A673 (cell line): ENCODE data around the gene MTOR. TPM values are rescaled to one million over a fixed set of nuclear protein-coding genes. Genes with fewer than 3 reads are reported as not detected.

Source experiments
- BruUV-seq: library from RNA; stranded (reverse); fragments of 400-500 nt; replicated peaks from 2 replicates; lab custom pipeline; 2021; lab: Mats Ljungman, UMichigan
- CTCF ChIA-PET: fragments of 300-600 bp; sonication (Branson Sonifier 250); formaldehyde crosslinking; loops from one replicate; lab custom pipeline; 2022; ENCODE audit warnings: antibody characterized with exemption; lab: Charles Lee
- POLR2A ChIA-PET: fragments of 300-600 bp; sonication (Branson Sonifier 250); formaldehyde crosslinking; loops from one replicate; lab custom pipeline; 2022; ENCODE audit warnings: antibody characterized with exemption; ENCODE audit not compliant: low non-redundant PET; lab: Charles Lee
- DNase-seq: peaks from one replicate; pipeline ENCODE4 v3.0.0-alpha.2; 2015; ENCODE audit warnings: low spot score
- H3K27ac ChIP-seq: fragments of 200-600 bp; sonication (generic); 2 replicates; pipeline ENCODE4 v1.5.1; 2016; ENCODE audit warnings: mixed run types, low read depth, mild to moderate bottlenecking, mixed read lengths, antibody characterized with exemption, low read length; ENCODE audit not compliant: poor library complexity, severe bottlenecking
- H3K27me3 ChIP-seq: fragments of 200-600 bp; sonication (generic); replicated peaks from 2 replicates; pipeline ENCODE4 v1.6.1; 2017; ENCODE audit warnings: mixed run types, low read depth, mild to moderate bottlenecking, mixed read lengths, antibody characterized with exemption, low read length; ENCODE audit not compliant: insufficient read depth, poor library complexity
- H3K36me3 ChIP-seq: fragments of 200-600 bp; sonication (generic); 2 replicates; pipeline ENCODE4 v1.6.1; 2016; ENCODE audit warnings: mixed run types, mild to moderate bottlenecking, mixed read lengths, antibody characterized with exemption, low read length; ENCODE audit not compliant: insufficient read depth, poor library complexity, severe bottlenecking
- H3K4me1 ChIP-seq: fragments of 200-600 bp; sonication (generic); 2 replicates; pipeline ENCODE4 v1.6.1; 2017; ENCODE audit warnings: mixed run types, mild to moderate bottlenecking, mixed read lengths, antibody characterized with exemption, low read length; ENCODE audit not compliant: insufficient read depth, poor library complexity, severe bottlenecking
- H3K4me3 ChIP-seq: fragments of 200-600 bp; sonication (generic); 2 replicates; pipeline ENCODE4 v1.5.1; 2016; ENCODE audit warnings: low read depth, mixed run types, mild to moderate bottlenecking, mixed read lengths, low read length; ENCODE audit not compliant: poor library complexity, severe bottlenecking
- H3K9me3 ChIP-seq: fragments of 200-600 bp; sonication (generic); 2 replicates; pipeline ENCODE4 v1.6.1; 2016; ENCODE audit warnings: mixed run types, low read depth, mild to moderate bottlenecking, mixed read lengths, antibody characterized with exemption, low read length; ENCODE audit not compliant: poor library complexity, severe bottlenecking
- CTCF ChIP-seq: fragments of 300-800, 200-600 bp; sonication (generic); conservative IDR thresholded peaks from 2 replicates; pipeline ENCODE4 v1.5.1; 2017; ENCODE audit warnings: low read depth, mild to moderate bottlenecking, antibody characterized with exemption, low read length, moderate library complexity, mixed read lengths
- EZH2 ChIP-seq: fragments of 200-600 bp; sonication (generic); IDR thresholded peaks from 2 replicates; pipeline ENCODE4 v1.6.1; 2017; ENCODE audit warnings: borderline replicate concordance, low read depth, mild to moderate bottlenecking, mixed read lengths, antibody characterized with exemption, low read length; ENCODE audit not compliant: poor library complexity, severe bottlenecking
- intact Hi-C: fragments of 100-400 bp; cut with micrococcal nuclease; formaldehyde crosslinking; loops from one replicate; pipeline ENCODE4 v1.10.0; 2022; ENCODE audit not compliant: unreplicated experiment
- total RNA-seq: library from RNA; stranded (reverse); gene quantifications from 2 replicates; pipeline ENCODE4 v1.2.3, GENCODE V29; 2021

The MTOR gene
- total RNA-seq, 1 experiment from 2014 or later, result 63.7 TPM

GRCh38 chr1:11179125-11179524 is 83.2 kb downstream of the MTOR start:
- no peaks in the 10 kb centered on the region for H3K9me3 ChIP-seq
- no peak for DNase-seq
- BruUV-seq, result no TSS peak
- intact Hi-C loops, result no loop called here
- no peaks in the 10 kb centered on the region for H3K27me3 ChIP-seq
- H3K4me1 ChIP-seq, result peaks cover 11% of the 10 kb centered on the region
- no peak overlapping the region for H3K27ac ChIP-seq
- no peak overlapping the region for H3K4me3 ChIP-seq
- peaks cover 10% of the 10 kb centered on the region for H3K36me3 ChIP-seq
- ChIA-PET POLR2A (no interaction called here), CTCF (no interaction called here)
- TF ChIP-seq EZH2 (no peak), CTCF (no peak)

DNA sequence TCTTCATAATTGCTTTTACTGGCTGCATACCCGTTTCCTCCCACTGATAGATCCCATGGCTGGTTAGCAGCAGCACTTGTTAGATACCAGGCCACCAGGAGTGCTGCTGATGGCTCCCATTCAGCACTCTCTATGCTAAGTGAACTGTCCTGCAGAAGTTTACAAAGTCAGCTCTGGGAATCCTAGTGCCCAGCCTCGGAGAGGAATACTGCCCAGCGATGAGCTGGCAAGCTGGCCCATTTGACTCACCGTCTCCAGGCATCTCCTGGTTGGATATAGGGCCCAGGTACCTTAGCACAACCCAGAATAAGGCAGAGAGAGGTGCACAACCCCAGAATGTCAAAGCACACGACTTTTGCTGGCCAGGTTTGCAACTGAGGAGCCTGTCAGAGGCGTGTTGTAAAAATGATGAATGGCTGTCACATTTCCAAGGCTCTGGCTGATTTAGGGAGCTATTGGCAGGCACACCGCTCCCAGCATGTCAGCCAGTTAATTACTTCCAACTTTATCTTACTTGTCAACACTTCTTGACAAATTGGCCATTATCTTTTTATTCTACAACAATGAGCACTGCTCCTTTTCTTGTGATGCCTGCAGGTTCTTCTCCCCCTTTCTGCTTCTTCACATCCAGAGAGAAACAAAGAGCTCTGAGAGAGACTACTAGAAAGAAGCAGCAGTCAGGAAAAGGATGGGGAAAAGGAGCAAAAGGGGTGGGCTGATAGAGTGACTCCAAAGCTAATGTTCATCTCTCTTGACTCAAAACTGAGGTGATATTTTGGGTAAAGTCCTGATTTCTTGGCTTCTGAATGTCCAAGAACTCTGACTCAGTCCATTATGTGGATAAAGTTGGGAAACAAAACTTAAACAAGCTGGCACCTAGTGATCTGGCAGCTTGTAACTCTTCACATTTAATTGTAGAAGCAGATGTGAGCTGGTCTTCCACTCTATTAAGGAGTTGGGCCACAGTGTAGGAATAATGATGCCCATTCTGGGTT is 84.0 kb downstream of the MTOR start:
- peaks cover 11% of the 10 kb centered on the region for H3K4me1 ChIP-seq
- H3K27me3 ChIP-seq, result no peaks in the 10 kb centered on the region
- no peaks in the 10 kb centered on the region for H3K9me3 ChIP-seq
- no peak overlapping the region for H3K4me3 ChIP-seq
- no peak overlapping the region for H3K27ac ChIP-seq
- peak; percentile 65 for DNase-seq
- peaks cover 6% of the 10 kb centered on the region for H3K36me3 ChIP-seq
- ChIA-PET CTCF (no interaction called here), POLR2A (no interaction called here)
- no TSS peak for BruUV-seq
- TF ChIP-seq EZH2, result no peak
- no peak for TF ChIP-seq CTCF
- intact Hi-C loops, result no loop called here

DNA sequence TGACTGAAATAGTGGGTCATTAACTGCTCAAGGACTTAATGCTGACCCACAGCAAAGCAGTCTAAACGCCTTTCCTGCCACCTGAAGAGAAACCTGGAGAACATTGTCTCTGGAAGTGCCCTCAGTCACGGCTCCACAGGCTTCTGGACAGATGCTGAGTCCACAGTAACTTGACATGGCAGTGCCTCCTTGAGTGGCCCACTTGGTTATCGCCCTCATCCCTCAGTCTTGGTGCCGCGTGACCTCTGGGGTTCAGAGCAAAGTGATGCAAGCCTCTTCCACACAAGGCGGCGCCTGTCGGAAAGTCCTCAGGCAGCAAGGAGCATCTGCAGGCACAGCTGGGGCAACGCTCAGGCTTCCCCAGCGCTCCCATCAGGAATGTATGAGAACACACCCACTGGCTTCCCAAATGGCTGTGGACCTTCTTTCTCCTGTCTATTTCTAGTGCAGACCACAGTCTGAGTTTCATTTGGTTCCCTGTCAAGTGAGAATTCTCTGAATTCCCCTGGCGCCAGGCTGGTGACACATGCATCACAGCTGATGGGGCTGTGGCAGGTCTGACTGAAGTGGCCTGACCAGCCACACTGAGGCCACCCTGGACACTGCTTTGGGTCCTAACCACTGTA is 86.2 kb downstream of the MTOR start:
- intact Hi-C loops, result no loop called here
- CTCF ChIA-PET, result no interaction called here
- Histone ChIP-seq H3K36me3 (peaks cover 5% of the 10 kb centered on the region), H3K4me3 (no peak overlapping the region), H3K27ac (no peak overlapping the region), H3K27me3 (no peaks in the 10 kb centered on the region), H3K9me3 (no peaks in the 10 kb centered on the region), H3K4me1 (peaks cover 11% of the 10 kb centered on the region)
- DNase-seq, result no peak
- POLR2A ChIA-PET, result no interaction called here
- TF ChIP-seq CTCF (no peak), EZH2 (no peak)
- no TSS peak for BruUV-seq
